C4-2B (cell line): ENCODE results near the gene LIPT1.

Experiments used
- H3K27ac ChIP-seq: fragments of 450-650 bp; 2 replicates; pipeline ENCODE4 v1.5.1; 2017
- ZFX ChIP-seq: fragments of 450-650 bp; IDR thresholded peaks from 2 replicates; pipeline ENCODE4 v1.6.1; 2017
- TF ChIP-seq, protein P1 (sequence below): fragments of 450-650 bp; conservative IDR thresholded peaks from 2 replicates; pipeline ENCODE4 v1.5.1; 2017; ENCODE audit warnings: mild to moderate bottlenecking

The LIPT1 gene

DNA sequence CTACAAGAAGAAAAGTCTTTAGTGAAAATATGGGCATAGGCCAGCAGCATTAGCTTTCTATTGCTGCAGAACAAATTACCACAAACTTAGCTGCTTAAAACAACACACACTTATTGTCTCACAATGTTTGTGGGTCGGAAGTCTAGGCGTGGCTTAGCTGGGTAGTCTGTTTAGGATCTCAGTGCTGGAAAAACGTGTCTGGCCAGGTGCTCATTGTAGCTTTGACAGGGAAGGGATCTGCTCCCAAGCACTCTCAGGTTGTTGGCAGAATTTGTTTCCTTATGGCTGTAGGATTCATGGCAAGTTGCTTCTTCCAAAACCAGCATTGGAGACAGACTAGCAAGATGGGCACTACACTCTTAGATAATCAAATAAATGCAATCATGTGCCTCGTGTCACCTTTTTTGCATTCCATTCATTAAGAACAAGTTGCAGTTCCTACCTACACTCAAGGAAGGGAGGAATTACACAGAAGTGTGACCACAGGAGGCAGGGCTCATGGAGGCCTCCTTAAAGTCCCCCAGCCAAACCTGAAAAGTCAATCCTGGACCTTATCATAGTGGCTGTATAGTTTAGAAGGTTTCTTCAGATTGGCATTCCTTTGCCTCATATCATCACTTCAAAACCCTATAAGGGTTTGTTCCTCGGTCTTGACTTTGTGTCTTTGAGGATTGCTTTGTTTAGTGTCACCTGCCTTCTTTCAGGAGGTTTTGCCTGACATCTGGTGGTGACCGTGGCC lies 43.5 kb downstream of the LIPT1 start:
- no peak overlapping the region; the same call in 1 of the 2 replicates for H3K27ac ChIP-seq
- no peak for TF ChIP-seq ZFX
- TF ChIP-seq, protein P1, sequence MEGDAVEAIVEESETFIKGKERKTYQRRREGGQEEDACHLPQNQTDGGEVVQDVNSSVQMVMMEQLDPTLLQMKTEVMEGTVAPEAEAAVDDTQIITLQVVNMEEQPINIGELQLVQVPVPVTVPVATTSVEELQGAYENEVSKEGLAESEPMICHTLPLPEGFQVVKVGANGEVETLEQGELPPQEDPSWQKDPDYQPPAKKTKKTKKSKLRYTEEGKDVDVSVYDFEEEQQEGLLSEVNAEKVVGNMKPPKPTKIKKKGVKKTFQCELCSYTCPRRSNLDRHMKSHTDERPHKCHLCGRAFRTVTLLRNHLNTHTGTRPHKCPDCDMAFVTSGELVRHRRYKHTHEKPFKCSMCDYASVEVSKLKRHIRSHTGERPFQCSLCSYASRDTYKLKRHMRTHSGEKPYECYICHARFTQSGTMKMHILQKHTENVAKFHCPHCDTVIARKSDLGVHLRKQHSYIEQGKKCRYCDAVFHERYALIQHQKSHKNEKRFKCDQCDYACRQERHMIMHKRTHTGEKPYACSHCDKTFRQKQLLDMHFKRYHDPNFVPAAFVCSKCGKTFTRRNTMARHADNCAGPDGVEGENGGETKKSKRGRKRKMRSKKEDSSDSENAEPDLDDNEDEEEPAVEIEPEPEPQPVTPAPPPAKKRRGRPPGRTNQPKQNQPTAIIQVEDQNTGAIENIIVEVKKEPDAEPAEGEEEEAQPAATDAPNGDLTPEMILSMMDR, result no peak

DNA sequence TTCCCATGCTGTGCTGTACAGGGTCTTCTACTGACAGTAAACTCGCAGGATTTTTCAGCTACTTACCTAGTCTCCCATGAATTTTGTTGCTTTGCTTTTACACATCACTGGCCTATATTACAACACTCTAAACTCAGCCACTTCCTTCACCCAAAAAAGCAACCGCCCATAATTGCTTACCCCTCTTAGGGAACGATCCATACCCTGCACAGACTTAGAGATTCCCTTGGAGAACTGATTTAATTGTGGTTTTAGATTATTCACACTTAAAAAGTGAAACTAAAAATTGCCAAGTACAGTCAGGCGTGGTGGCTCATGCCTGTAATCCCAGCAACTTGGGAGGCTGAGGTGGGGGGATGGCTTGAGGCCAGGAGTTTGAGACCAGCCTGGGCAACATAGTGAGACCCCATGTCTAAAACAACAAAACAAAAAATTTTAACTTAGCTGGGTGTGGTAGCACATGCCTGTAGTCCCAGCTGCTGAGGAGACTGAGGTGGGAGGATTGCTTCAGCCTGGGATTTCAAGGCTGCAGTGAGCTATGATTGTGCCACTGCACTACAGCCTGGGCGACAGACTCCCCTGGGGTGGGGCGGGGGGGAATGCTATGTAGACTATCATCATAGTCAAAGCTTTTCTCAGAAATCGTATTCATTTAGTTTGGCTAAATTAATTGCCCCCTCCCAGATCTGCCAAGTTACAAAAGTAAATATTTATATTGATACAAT lies 45.5 kb downstream of the LIPT1 start:
- no peak overlapping the region for H3K27ac ChIP-seq
- TF ChIP-seq, protein P1, result no peak
- no peak for TF ChIP-seq ZFX

DNA sequence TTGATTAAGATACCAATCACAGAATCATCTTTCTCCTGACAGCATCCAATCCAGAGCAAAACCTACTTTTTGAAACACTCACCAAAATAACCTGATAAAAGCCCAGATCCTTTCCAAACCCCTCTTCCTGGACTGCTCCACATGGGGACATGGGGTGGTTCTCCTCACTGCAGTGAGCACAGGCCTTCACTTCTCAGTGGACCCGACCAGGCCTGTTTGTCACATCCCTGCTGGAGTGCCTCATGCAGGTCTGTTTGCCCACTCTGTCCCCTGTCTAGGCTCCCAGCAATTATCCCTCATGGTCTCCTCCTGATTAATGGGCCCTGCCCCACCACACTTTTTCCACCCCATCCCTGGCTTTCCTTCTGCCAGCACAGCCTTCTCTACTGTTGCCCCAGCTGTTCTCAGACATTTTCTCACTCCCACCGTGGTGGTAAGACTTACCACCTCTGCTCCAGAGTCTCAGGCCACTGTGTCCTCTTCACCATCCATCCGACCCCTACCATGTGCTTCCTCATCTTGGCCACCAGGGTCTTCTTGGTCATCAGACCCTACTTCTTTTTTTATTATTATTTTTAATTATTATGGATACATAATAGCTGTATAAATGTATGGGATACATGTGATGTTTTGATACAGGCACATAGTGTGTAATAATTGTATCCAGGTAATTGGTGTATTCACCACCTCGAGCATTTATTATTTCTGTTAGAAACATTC lies 47.4 kb downstream of the LIPT1 start:
- no peak overlapping the region for H3K27ac ChIP-seq
- TF ChIP-seq ZFX, result no peak
- TF ChIP-seq, protein P1, result no peak; the same call in 1 of the 2 replicates

DNA sequence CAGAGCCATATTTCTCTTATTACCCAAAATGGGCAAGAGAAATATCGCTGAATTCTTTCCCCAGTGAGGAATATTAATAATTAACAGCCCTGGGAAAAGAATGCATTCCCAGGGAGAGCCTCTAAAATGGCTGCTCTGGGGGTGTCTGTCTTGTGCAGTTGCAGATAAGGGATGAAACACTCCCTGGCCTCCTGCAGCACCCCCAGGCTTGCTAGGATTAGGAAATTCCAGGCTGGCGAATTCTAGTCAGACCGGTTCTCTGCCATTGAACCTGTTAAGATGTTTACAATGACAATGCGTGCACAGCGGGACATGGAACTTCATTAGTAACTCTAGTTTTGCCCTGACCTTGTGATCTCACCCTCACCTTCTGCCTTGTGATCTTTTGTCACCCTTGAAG lies 50.7 kb downstream of the LIPT1 start:
- TF ChIP-seq ZFX, result no peak
- TF ChIP-seq, protein P1, result no peak
- H3K27ac ChIP-seq, result no peak overlapping the region
